Right forelimb (tissue), 1 donor: Measurements from ENCODE around the gene SCFD2.
"Not testable (repeated sequence)": the region's sequence is repeated elsewhere in the genome, so short reads cannot be mapped to it uniquely, and the experiment has no call there.

Source experiments
- DNase-seq: peaks from one replicate; pipeline ENCODE4 v3.0.0-alpha.2; 2018

SCFD2 gene

GRCh38 chr4:53089936-53090729, 275.7 kb downstream of the SCFD2 start:
- no peak for DNase-seq

GRCh38 chr4:53088152-53088551, 277.7 kb downstream of the SCFD2 start:
- DNase-seq, result no peak

GRCh38 chr4:53076374-53076958, 289.4 kb downstream of the SCFD2 start:
- no peak for DNase-seq

GRCh38 chr4:53075162-53075785, 290.6 kb downstream of the SCFD2 start:
- no peak for DNase-seq

- DNase-seq, result no peak
These were observed 297.0 kb downstream of the SCFD2 start for GRCh38 chr4:53068755-53069330.

GRCh38 chr4:53067125-53067802, 298.6 kb downstream of the SCFD2 start:
- no peak for DNase-seq

GRCh38 chr4:53066155-53066554, 299.7 kb downstream of the SCFD2 start:
- DNase-seq, result no peak

GRCh38 chr4:53064609-53065008, 301.3 kb downstream of the SCFD2 start:
- no peak for DNase-seq

- DNase-seq, result no peak
These were observed 304.6 kb downstream of the SCFD2 start for GRCh38 chr4:53061091-53061850.

- no peak for DNase-seq
These were observed 305.6 kb downstream of the SCFD2 start for GRCh38 chr4:53060278-53060677.

GRCh38 chr4:53059871-53060270, 306.0 kb downstream of the SCFD2 start:
- DNase-seq, result no peak

GRCh38 chr4:53059256-53059655, 306.6 kb downstream of the SCFD2 start:
- DNase-seq, result no peak

GRCh38 chr4:53057679-53058078, 308.2 kb downstream of the SCFD2 start:
- DNase-seq, result no peak

GRCh38 chr4:53057108-53057507, 308.8 kb downstream of the SCFD2 start:
- not testable (repeated sequence) for DNase-seq

GRCh38 chr4:53055716-53056403, 310.0 kb downstream of the SCFD2 start:
- DNase-seq, result no peak

GRCh38 chr4:53055274-53055673, 310.6 kb downstream of the SCFD2 start:
- no peak for DNase-seq

GRCh38 chr4:53050361-53050774, 315.5 kb downstream of the SCFD2 start:
- DNase-seq, result no peak

GRCh38 chr4:53049528-53049927, 316.3 kb downstream of the SCFD2 start:
- DNase-seq, result no peak

GRCh38 chr4:53044651-53044960, 321.3 kb downstream of the SCFD2 start:
- DNase-seq, result no peak

- DNase-seq, result no peak
These were observed 321.8 kb downstream of the SCFD2 start for GRCh38 chr4:53043891-53044650.

GRCh38 chr4:53043055-53043454, 322.8 kb downstream of the SCFD2 start:
- DNase-seq, result no peak
